Loucy (cell line): ENCODE data around the gene SBF2.

Experiments
- H2AFZ ChIP-seq: fragments of 200-600 bp; sonication (generic); 2 replicates; pipeline ENCODE4 v1.6.0; 2016; ENCODE audit warnings: antibody characterized with exemption, mild to moderate bottlenecking, low read length, moderate library complexity
- H3F3A ChIP-seq: fragments of 200-600 bp; 2 replicates; pipeline ENCODE4 v1.6.0; 2016; ENCODE audit warnings: antibody characterized with exemption, low read depth, mild to moderate bottlenecking
- H3K27me3 ChIP-seq: fragments of 200-600 bp; sonication (generic); 2 replicates; pipeline ENCODE4 v1.6.1; 2014; ENCODE audit warnings: low read length, mild to moderate bottlenecking; ENCODE audit not compliant: insufficient read depth, poor library complexity, severe bottlenecking
- H3K36me3 ChIP-seq: fragments of 200-600 bp; sonication (generic); 2 replicates; pipeline ENCODE4 v1.6.1; 2016; ENCODE audit warnings: low read length; ENCODE audit not compliant: insufficient read depth
- H3K4me1 ChIP-seq: fragments of 200-600 bp; sonication (generic); 2 replicates; pipeline ENCODE4 v1.5.1; 2014; ENCODE audit warnings: low read length, mild to moderate bottlenecking; ENCODE audit not compliant: insufficient read depth, poor library complexity, severe bottlenecking
- H3K4me2 ChIP-seq: fragments of 200-600 bp; sonication (generic); 2 replicates; pipeline ENCODE4 v1.6.0; 2014; ENCODE audit warnings: antibody characterized with exemption, low read length, low read depth, mild to moderate bottlenecking; ENCODE audit not compliant: poor library complexity, severe bottlenecking
- H3K4me3 ChIP-seq: fragments of 200-600 bp; sonication (generic); 2 replicates; pipeline ENCODE4 v1.5.1; 2014; ENCODE audit warnings: low read length, mild to moderate bottlenecking, mixed read lengths; ENCODE audit not compliant: poor library complexity, severe bottlenecking
- H3K79me2 ChIP-seq: fragments of 200-600 bp; sonication (generic); 2 replicates; pipeline ENCODE4 v1.6.1; 2014; ENCODE audit warnings: low read length; ENCODE audit not compliant: insufficient read depth
- H3K9ac ChIP-seq: fragments of 200-600 bp; sonication (generic); 2 replicates; pipeline ENCODE4 v1.6.0; 2014; ENCODE audit warnings: mild to moderate bottlenecking, low read depth, low read length, moderate library complexity; ENCODE audit not compliant: poor library complexity, severe bottlenecking
- H3K9me2 ChIP-seq: fragments of 200-600 bp; sonication (generic); replicated peaks from 2 replicates; pipeline ENCODE4 v1.6.1; 2016; ENCODE audit warnings: low read depth, low read length, mixed read lengths
- H3K9me3 ChIP-seq: fragments of 200-600 bp; sonication (generic); 2 replicates; pipeline ENCODE4 v1.6.1; 2014; ENCODE audit warnings: mild to moderate bottlenecking, antibody characterized with exemption, low read length, low read depth; ENCODE audit not compliant: insufficient read depth
- H4K20me1 ChIP-seq: fragments of 200-600 bp; sonication (generic); 2 replicates; pipeline ENCODE4 v1.6.0; 2014; ENCODE audit warnings: antibody characterized with exemption, low read length, mild to moderate bottlenecking; ENCODE audit not compliant: insufficient read depth, poor library complexity, severe bottlenecking
- CTCF ChIP-seq: fragments of 200-600 bp; sonication (generic); conservative IDR thresholded peaks from 2 replicates; pipeline ENCODE4 v1.5.1; 2014; ENCODE audit warnings: mild to moderate bottlenecking, antibody characterized with exemption, low read length
- EZH2phosphoT487 ChIP-seq: fragments of 200-600 bp; IDR thresholded peaks from 2 replicates; pipeline ENCODE4 v1.6.1; 2018; ENCODE audit warnings: antibody characterized with exemption, mild to moderate bottlenecking, moderate library complexity, borderline replicate concordance

Gene SBF2

GRCh38 chr11:9899676-9900075, 394.3 kb downstream of the SBF2 start:
- H3K79me2 ChIP-seq, result no peaks in the 10 kb centered on the region
- no peaks in the 10 kb centered on the region for H3K9me3 ChIP-seq
- no peak for TF ChIP-seq EZH2phosphoT487
- no peak for TF ChIP-seq CTCF
- H3K36me3 ChIP-seq, result no peaks in the 10 kb centered on the region
- H4K20me1 ChIP-seq, result no peaks in the 10 kb centered on the region
- no peaks in the 10 kb centered on the region for H3F3A ChIP-seq
- no peak overlapping the region for H3K4me2 ChIP-seq
- H2AFZ ChIP-seq, result no peak overlapping the region
- H3K4me1 ChIP-seq, result no peaks in the 10 kb centered on the region
- H3K9ac ChIP-seq, result no peak overlapping the region
- H3K9me2 ChIP-seq, result no peaks in the 10 kb centered on the region
- no peaks in the 10 kb centered on the region for H3K27me3 ChIP-seq
- H3K4me3 ChIP-seq, result no peak overlapping the region

GRCh38 chr11:9896902-9897301, 397.1 kb downstream of the SBF2 start:
- Histone ChIP-seq H3K9ac (no peak overlapping the region), H3K9me2 (no peaks in the 10 kb centered on the region), H2AFZ (no peak overlapping the region), H3K79me2 (no peaks in the 10 kb centered on the region), H3K4me2 (no peak overlapping the region), H3K27me3 (no peaks in the 10 kb centered on the region), H3K36me3 (no peaks in the 10 kb centered on the region; the same call in 1 of the 2 replicates), H3K4me3 (no peak overlapping the region), H4K20me1 (no peaks in the 10 kb centered on the region), H3F3A (no peaks in the 10 kb centered on the region), H3K4me1 (no peaks in the 10 kb centered on the region), H3K9me3 (no peaks in the 10 kb centered on the region)
- no peak for TF ChIP-seq CTCF
- no peak for TF ChIP-seq EZH2phosphoT487

GRCh38 chr11:9895006-9895405, 399.0 kb downstream of the SBF2 start:
- Histone ChIP-seq H3K27me3 (no peaks in the 10 kb centered on the region), H3K36me3 (no peaks in the 10 kb centered on the region; the same call in 1 of the 2 replicates), H3K79me2 (no peaks in the 10 kb centered on the region), H3K9ac (no peak overlapping the region), H4K20me1 (no peaks in the 10 kb centered on the region), H3K4me3 (no peak overlapping the region), H3K4me1 (peaks cover 2% of the 10 kb centered on the region), H3F3A (no peaks in the 10 kb centered on the region), H3K9me2 (no peaks in the 10 kb centered on the region), H3K4me2 (no peak overlapping the region), H2AFZ (no peak overlapping the region), H3K9me3 (no peaks in the 10 kb centered on the region)
- TF ChIP-seq CTCF, result no peak
- TF ChIP-seq EZH2phosphoT487, result no peak
